ENCODE data around the gene HSD3B1. TPM values are rescaled to one million over a fixed set of nuclear protein-coding genes. Genes with fewer than 3 reads are reported as not detected.

The HSD3B1 gene
- total RNA-seq, 1 experiment from 2014 or later, result not detected

- H4K20me1 ChIP-seq (ENCODE audit: low read length), result no peaks in the 10 kb centered on the region
- TF ChIP-seq CTCF (conservative IDR thresholded peaks at IDR 0.05; ENCODE audit: low read depth, low read length), result no peak
- TF ChIP-seq EZH2phosphoT487 (IDR thresholded peaks at IDR 0.05; ENCODE audit: borderline replicate concordance, low read length), result no peak
- TF ChIP-seq EZH2 (IDR thresholded peaks at IDR 0.05; ENCODE audit: low read length, unreplicated experiment), result no peak
- H3K4me3 ChIP-seq (ENCODE audit: low read length), result no peak overlapping the region
- CTCF ChIA-PET, result no interaction called here
- peaks cover 12% of the 10 kb centered on the region for H3K4me1 ChIP-seq (ENCODE audit: insufficient read depth, low read length)
- H3K79me2 ChIP-seq (ENCODE audit: low read length), result no peaks in the 10 kb centered on the region
- H3F3A ChIP-seq (ENCODE audit: low read length, unreplicated experiment), result no peaks in the 10 kb centered on the region
- no peak overlapping the region for H2AFZ ChIP-seq (ENCODE audit: low read length)
- H3K27me3 ChIP-seq (ENCODE audit: low read length), result no peaks in the 10 kb centered on the region
- no peaks in the 10 kb centered on the region for H3K9me3 ChIP-seq (ENCODE audit: low read length)
- DNase-seq (no peak), ATAC-seq (no peak)
- no peaks in the 10 kb centered on the region for H3K9me2 ChIP-seq (replicated peaks; ENCODE audit: low read length)
- intact Hi-C loops (cut with micrococcal nuclease), result no loop called here
- POLR2A ChIA-PET (ENCODE audit: unreplicated experiment), result no interaction called here
- no peak overlapping the region for H3K4me2 ChIP-seq (ENCODE audit: low read length)
- no peak overlapping the region for H3K27ac ChIP-seq (ENCODE audit: low read length)
- BruUV-seq (replicated peaks), result no TSS peak
- H3K9ac ChIP-seq (ENCODE audit: low read length), result no peak overlapping the region
- H3K36me3 ChIP-seq (ENCODE audit: low read depth, low read length), result no peaks in the 10 kb centered on the region
These were observed 40.3 kb downstream of the HSD3B1 start for GRCh38 chr1:119547306-119547705.

- Histone ChIP-seq H4K20me1 (ENCODE audit: low read length) (no peaks in the 10 kb centered on the region), H2AFZ (ENCODE audit: low read length) (no peak overlapping the region), H3K4me2 (ENCODE audit: low read length) (no peak overlapping the region), H3K4me1 (ENCODE audit: insufficient read depth, low read length) (peaks cover 7% of the 10 kb centered on the region), H3K27ac (ENCODE audit: low read length) (no peak overlapping the region), H3K9me2 (replicated peaks; ENCODE audit: low read length) (no peaks in the 10 kb centered on the region), H3K4me3 (ENCODE audit: low read length) (no peak overlapping the region), H3K9me3 (ENCODE audit: low read length) (no peaks in the 10 kb centered on the region), H3K27me3 (ENCODE audit: low read length) (no peaks in the 10 kb centered on the region), H3K36me3 (ENCODE audit: low read depth, low read length) (no peaks in the 10 kb centered on the region), H3K79me2 (ENCODE audit: low read length) (no peaks in the 10 kb centered on the region), H3K9ac (ENCODE audit: low read length) (no peak overlapping the region), H3F3A (ENCODE audit: low read length, unreplicated experiment) (no peaks in the 10 kb centered on the region)
- ATAC-seq (no peak), DNase-seq (no peak)
- intact Hi-C loops (cut with micrococcal nuclease), result loop anchor here (2.0 kb wide), 1 partner anchor 63 kb away; no protein-coding TSS in a partner anchor
- no TSS peak for BruUV-seq (replicated peaks)
- ChIA-PET CTCF (no interaction called here), POLR2A (ENCODE audit: unreplicated experiment) (no interaction called here)
- TF ChIP-seq CTCF (conservative IDR thresholded peaks at IDR 0.05; ENCODE audit: low read depth, low read length) (no peak), EZH2phosphoT487 (IDR thresholded peaks at IDR 0.05; ENCODE audit: borderline replicate concordance, low read length) (no peak), EZH2 (IDR thresholded peaks at IDR 0.05; ENCODE audit: low read length, unreplicated experiment) (no peak)
These were observed 40.8 kb downstream of the HSD3B1 start for GRCh38 chr1:119547805-119548204.

GRCh38 chr1:119549719-119550132, 42.7 kb downstream of the HSD3B1 start:
- Histone ChIP-seq H3K9me3 (ENCODE audit: low read length) (no peaks in the 10 kb centered on the region), H3K4me2 (ENCODE audit: low read length) (no peak overlapping the region), H3K9me2 (replicated peaks; ENCODE audit: low read length) (no peaks in the 10 kb centered on the region), H3K27ac (ENCODE audit: low read length) (no peak overlapping the region), H3K36me3 (ENCODE audit: low read depth, low read length) (no peaks in the 10 kb centered on the region), H2AFZ (ENCODE audit: low read length) (no peak overlapping the region), H3K9ac (ENCODE audit: low read length) (no peak overlapping the region), H3F3A (ENCODE audit: low read length, unreplicated experiment) (no peaks in the 10 kb centered on the region), H3K79me2 (ENCODE audit: low read length) (no peaks in the 10 kb centered on the region), H3K4me3 (ENCODE audit: low read length) (no peak overlapping the region), H4K20me1 (ENCODE audit: low read length) (no peaks in the 10 kb centered on the region), H3K4me1 (ENCODE audit: insufficient read depth, low read length) (no peaks in the 10 kb centered on the region), H3K27me3 (ENCODE audit: low read length) (no peaks in the 10 kb centered on the region)
- DNase-seq (peak; percentile 84), ATAC-seq (peak; percentile 98)
- POLR2A ChIA-PET (ENCODE audit: unreplicated experiment), result no interaction called here
- CTCF ChIA-PET, result no interaction called here
- TF ChIP-seq CTCF (conservative IDR thresholded peaks at IDR 0.05; ENCODE audit: low read depth, low read length), result peak; percentile 72
- no peak for TF ChIP-seq EZH2 (IDR thresholded peaks at IDR 0.05; ENCODE audit: low read length, unreplicated experiment)
- no TSS peak for BruUV-seq (replicated peaks)
- intact Hi-C loops (cut with micrococcal nuclease), result loop anchor here (2.0 kb wide), 1 partner anchor 61 kb away; no protein-coding TSS in a partner anchor

All from PC-3 (cell line).